ENCODE data around the gene GSN. TPM values are rescaled to one million over a fixed set of nuclear protein-coding genes. Genes with fewer than 3 reads are reported as not detected.

Gene GSN
- total RNA-seq, 1 donor from 2014 or later, result 2,053 TPM

DNA sequence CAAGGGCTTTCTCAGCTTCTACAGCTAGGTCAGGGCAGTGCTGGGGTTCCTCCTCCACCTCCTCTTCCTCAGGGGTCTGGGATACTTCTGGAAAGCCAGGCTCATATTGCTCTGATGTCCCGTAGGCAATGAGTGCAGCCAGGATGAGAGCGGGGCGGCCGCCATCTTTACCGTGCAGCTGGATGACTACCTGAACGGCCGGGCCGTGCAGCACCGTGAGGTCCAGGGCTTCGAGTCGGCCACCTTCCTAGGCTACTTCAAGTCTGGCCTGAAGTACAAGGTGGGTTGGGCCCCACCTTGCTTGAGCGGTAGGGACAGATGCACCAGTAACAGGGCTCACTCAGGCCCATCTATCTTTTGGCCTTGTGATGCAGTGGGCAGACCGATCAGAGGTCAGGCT lies 34.8 kb downstream of the GSN start:
- Histone ChIP-seq H3K4me1 (peaks cover 87% of the 10 kb centered on the region), H3K36me3 (peaks cover 0 to 59% of the 10 kb centered on the region in 2 donors), H3K27me3 (no peaks in the 10 kb centered on the region), H3K27ac (peak overlapping the region; percentile 97), H3K9me3 (no peaks in the 10 kb centered on the region), H3K4me3 (peak overlapping the region; percentile 33 to 60)
- TF ChIP-seq POLR2A (IDR thresholded peaks at IDR 0.05) (no peak), POLR2AphosphoS5 (IDR thresholded peaks at IDR 0.05; ENCODE audit: insufficient read depth in 1 of 2, low read depth in 1 of 2) (no peak)
- TF ChIP-seq, protein P1, sequence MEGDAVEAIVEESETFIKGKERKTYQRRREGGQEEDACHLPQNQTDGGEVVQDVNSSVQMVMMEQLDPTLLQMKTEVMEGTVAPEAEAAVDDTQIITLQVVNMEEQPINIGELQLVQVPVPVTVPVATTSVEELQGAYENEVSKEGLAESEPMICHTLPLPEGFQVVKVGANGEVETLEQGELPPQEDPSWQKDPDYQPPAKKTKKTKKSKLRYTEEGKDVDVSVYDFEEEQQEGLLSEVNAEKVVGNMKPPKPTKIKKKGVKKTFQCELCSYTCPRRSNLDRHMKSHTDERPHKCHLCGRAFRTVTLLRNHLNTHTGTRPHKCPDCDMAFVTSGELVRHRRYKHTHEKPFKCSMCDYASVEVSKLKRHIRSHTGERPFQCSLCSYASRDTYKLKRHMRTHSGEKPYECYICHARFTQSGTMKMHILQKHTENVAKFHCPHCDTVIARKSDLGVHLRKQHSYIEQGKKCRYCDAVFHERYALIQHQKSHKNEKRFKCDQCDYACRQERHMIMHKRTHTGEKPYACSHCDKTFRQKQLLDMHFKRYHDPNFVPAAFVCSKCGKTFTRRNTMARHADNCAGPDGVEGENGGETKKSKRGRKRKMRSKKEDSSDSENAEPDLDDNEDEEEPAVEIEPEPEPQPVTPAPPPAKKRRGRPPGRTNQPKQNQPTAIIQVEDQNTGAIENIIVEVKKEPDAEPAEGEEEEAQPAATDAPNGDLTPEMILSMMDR (IDR thresholded peaks at IDR 0.05), result no peak
- no peak for DNase-seq (ENCODE audit: extremely low spot score in 2 of 2)
- intact Hi-C loops (cut with DNase I), result no loop called here

DNA sequence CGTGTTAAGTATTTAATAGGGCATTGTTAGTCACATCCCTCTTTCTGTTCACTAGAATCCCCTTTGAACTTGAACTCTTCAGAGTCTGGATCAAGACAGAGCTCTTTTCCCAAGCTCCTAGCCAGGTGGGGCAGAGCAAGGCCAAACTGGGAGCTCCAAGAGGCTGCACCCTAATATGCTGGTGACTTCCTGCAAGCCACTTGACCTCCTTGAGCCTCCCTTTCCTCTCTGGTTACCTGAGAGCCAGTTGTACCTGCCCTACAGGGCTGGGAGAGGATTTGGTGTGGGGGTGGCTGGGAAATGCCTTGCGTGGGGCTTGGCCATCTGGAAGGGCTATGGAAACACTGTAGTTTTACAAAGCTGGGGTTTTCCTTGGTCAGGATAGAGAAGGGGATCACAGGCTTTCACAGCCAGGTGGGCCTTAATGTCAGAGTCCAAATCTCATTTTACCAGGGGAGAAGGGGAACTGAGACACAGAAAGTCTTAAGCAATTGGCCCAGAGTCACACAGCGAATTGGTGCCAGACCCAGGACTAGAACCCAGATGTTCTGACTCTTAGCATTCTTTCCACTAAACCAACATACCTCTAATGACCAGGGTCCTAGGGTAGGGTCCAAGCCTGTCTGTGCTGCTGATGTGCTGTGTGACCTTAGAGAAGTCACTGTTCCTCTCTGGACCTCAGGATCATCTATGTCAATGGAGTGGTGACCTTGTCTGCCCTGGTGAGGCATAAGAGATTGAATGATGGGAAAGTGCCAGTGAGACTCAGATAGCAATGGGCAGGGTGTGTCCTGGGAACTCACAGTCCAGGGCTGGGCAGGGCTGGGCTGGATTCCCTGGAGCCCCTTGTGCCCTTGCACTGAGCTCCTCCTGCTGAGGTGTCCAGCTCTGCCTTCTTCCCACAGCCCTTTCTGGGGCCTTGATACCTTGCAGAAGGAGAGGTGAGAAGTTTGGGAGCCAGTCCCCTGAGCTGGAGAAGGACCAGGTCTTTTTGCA lies 35.8 kb downstream of the GSN start:
- peak overlapping the region in 1 of 2 donors; percentile 60 for H3K4me3 ChIP-seq
- DNase-seq (ENCODE audit: extremely low spot score in 2 of 2), result no peak
- H3K27me3 ChIP-seq, result no peaks in the 10 kb centered on the region
- TF ChIP-seq, protein P1 (IDR thresholded peaks at IDR 0.05), result no peak
- TF ChIP-seq POLR2AphosphoS5 (IDR thresholded peaks at IDR 0.05; ENCODE audit: insufficient read depth in 1 of 2, low read depth in 1 of 2) (no peak), POLR2A (IDR thresholded peaks at IDR 0.05) (no peak)
- H3K27ac ChIP-seq, result peak overlapping the region; percentile 97
- intact Hi-C loops (cut with DNase I), result no loop called here
- no peaks in the 10 kb centered on the region for H3K9me3 ChIP-seq
- H3K36me3 ChIP-seq, result peaks cover 0 to 68% of the 10 kb centered on the region in 2 donors
- H3K4me1 ChIP-seq, result peaks cover 82% of the 10 kb centered on the region

DNA sequence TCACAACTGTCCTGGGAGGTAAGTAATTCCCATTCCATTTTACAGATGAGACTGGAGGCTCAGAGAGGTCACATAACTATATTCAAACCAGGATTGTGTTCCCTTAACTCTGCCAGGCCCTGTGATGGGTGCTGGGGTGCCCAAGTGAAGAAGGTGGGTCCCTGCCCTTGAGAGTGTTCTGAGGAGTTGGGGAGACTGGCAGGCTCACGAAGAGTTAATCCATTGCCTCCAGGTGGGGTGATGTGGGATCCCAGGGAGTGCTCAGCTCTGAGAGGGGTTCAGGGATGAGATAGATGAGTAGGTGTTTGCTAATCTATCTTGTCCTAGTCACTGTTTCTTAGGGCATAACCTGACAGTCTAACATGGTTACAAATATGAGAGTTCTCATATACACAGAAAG lies 36.7 kb downstream of the GSN start:
- no peaks in the 10 kb centered on the region for H3K27me3 ChIP-seq
- intact Hi-C loops (cut with DNase I), result no loop called here
- DNase-seq (ENCODE audit: extremely low spot score in 2 of 2), result no peak
- TF ChIP-seq POLR2A (IDR thresholded peaks at IDR 0.05) (no peak), POLR2AphosphoS5 (IDR thresholded peaks at IDR 0.05; ENCODE audit: insufficient read depth in 1 of 2, low read depth in 1 of 2) (no peak)
- TF ChIP-seq, protein P1 (IDR thresholded peaks at IDR 0.05), result no peak
- H3K4me1 ChIP-seq, result peaks cover 75% of the 10 kb centered on the region
- H3K4me3 ChIP-seq, result no peak overlapping the region
- no peaks in the 10 kb centered on the region for H3K9me3 ChIP-seq
- peak overlapping the region; percentile 97 for H3K27ac ChIP-seq
- peaks cover 0 to 78% of the 10 kb centered on the region in 2 donors for H3K36me3 ChIP-seq

DNA sequence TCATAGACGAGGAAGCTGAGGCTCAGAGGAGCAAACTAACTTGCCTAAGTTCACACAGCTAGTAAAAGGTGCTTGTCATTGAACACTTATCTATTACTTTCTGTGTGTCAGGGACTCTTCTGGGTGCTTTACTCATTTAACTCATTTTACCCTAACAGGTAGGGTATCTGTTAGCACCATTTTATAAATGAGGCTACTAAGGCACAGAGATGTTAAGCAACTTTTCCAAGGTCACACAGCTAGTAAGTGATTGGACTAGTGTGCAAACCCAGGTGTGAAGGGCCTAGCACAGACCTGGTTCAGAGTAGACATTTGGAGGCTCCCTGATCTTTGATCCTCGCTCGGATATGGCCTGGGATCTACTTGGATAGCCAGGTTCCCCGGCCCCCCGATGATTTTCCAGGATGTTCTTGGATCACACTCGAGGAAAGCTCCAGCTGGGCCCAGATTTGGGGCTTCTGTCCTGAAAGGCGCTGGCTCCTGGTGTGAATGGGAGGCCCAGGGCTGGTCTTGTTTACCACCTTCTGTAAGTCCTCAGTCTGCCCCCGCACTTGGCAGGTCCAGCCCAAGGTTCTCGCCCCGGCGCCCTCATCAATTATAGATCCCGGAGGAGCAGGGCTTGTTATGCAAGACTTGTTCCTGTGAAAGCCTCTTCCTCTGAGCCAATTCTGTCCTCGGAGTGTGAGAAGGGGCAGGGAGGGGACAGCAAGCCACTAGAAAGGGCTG lies 37.5 kb downstream of the GSN start:
- Histone ChIP-seq H3K9me3 (no peaks in the 10 kb centered on the region), H3K4me3 (no peak overlapping the region), H3K27me3 (no peaks in the 10 kb centered on the region), H3K36me3 (peaks cover 0 to 85% of the 10 kb centered on the region in 2 donors), H3K4me1 (peaks cover 74% of the 10 kb centered on the region), H3K27ac (peak overlapping the region; percentile 97)
- TF ChIP-seq POLR2A (IDR thresholded peaks at IDR 0.05), result no peak
- peak; percentile 61 to 76 for TF ChIP-seq POLR2AphosphoS5 (IDR thresholded peaks at IDR 0.05; ENCODE audit: insufficient read depth in 1 of 2, low read depth in 1 of 2)
- peak in 1 of 2 donors; percentile 99 for DNase-seq (ENCODE audit: extremely low spot score in 2 of 2)
- intact Hi-C loops (cut with DNase I), result no loop called here

DNA sequence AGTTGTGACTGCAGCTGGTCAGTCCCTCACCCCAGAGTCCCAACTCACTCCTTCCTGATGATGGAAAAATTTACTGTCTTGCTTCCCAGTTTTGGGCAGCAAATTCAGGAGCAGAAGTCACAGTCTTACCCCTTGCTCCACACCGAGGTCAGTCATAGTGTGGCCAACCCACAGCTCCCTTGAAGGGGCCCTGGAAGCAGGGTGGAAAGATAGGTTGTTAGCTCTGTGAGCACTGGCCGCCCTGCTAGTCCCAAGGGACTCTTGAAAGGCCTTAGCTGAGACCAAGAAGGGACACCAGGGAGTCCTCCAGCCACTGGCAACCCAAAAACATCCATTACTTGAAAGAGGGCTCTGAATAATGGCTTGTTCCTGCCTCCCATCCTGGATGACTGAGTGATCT lies 40.0 kb downstream of the GSN start:
- no peak for DNase-seq (ENCODE audit: extremely low spot score in 2 of 2)
- H3K36me3 ChIP-seq, result peaks cover 0 to 97% of the 10 kb centered on the region in 2 donors
- no peaks in the 10 kb centered on the region for H3K9me3 ChIP-seq
- H3K4me1 ChIP-seq, result peaks cover 48% of the 10 kb centered on the region
- TF ChIP-seq POLR2A (IDR thresholded peaks at IDR 0.05) (no peak), POLR2AphosphoS5 (IDR thresholded peaks at IDR 0.05; ENCODE audit: insufficient read depth in 1 of 2, low read depth in 1 of 2) (no peak)
- TF ChIP-seq, protein P1 (IDR thresholded peaks at IDR 0.05), result no peak
- peak overlapping the region; percentile 97 for H3K27ac ChIP-seq
- intact Hi-C loops (cut with DNase I), result no loop called here
- H3K27me3 ChIP-seq, result no peaks in the 10 kb centered on the region
- no peak overlapping the region for H3K4me3 ChIP-seq

All from vagina (tissue), 2 donors.